CD4-positive, alpha-beta T cell treated with Interleukin-2 at 100 ng/mL for 4 hours (primary cell): ENCODE data around the gene CAPNS1.
"Not testable (repeated sequence)": the region's sequence is repeated elsewhere in the genome, so short reads cannot be mapped to it uniquely, and the experiment has no call there.

Experiments used
- DNase-seq: peaks from one replicate; pipeline ENCODE4 v3.0.0-alpha.2; 2020; ENCODE audit warnings: low spot score

The CAPNS1 gene

GRCh38 chr19:36151144-36152018 is 11.5 kb downstream of the CAPNS1 start:
- no peak for DNase-seq

- DNase-seq: no peak
Measured at GRCh38 chr19:36152019-36152351, 12.1 kb downstream of the CAPNS1 start.

GRCh38 chr19:36152352-36153091 is 12.7 kb downstream of the CAPNS1 start, which contains the start of gene COX7A1:
TSS of gene COX7A1 (minus strand) at chr19:36152447. CDS start at chr19:36152407, 40 bp downstream.
- DNase-seq: no peak

- no peak for DNase-seq
Measured at GRCh38 chr19:36153126-36153525, 13.3 kb downstream of the CAPNS1 start.

- DNase-seq: no peak
Measured at GRCh38 chr19:36160821-36161596, 21.1 kb downstream of the CAPNS1 start.

GRCh38 chr19:36163813-36164212 is 23.9 kb downstream of the CAPNS1 start:
- DNase-seq: no peak

- DNase-seq: no peak
Measured at GRCh38 chr19:36169084-36169760, 29.4 kb downstream of the CAPNS1 start.

GRCh38 chr19:36172852-36173251 is 33.0 kb downstream of the CAPNS1 start:
- no peak for DNase-seq

GRCh38 chr19:36173846-36174245 is 34.0 kb downstream of the CAPNS1 start:
- not testable (repeated sequence) for DNase-seq

GRCh38 chr19:36179077-36179476 is 39.2 kb downstream of the CAPNS1 start:
- DNase-seq: not testable (repeated sequence)

- DNase-seq: no peak
Measured at GRCh38 chr19:36182612-36183244, 42.9 kb downstream of the CAPNS1 start.

- no peak for DNase-seq
Measured at GRCh38 chr19:36183245-36183628, 43.4 kb downstream of the CAPNS1 start.

GRCh38 chr19:36186722-36187121 is 46.9 kb downstream of the CAPNS1 start:
- not testable (repeated sequence) for DNase-seq

- DNase-seq: no peak
Measured at GRCh38 chr19:36196249-36196648, 56.4 kb downstream of the CAPNS1 start.

GRCh38 chr19:36198119-36198518 is 58.3 kb downstream of the CAPNS1 start:
- DNase-seq: no peak
